Activated CD8-positive, alpha-beta memory T cell treated with anti-CD3 and anti-CD28 coated beads, Interleukin-2, amount 10 ng/mL, durations not matched to agents 7 days and 5 days (primary cell): Measurements from ENCODE around the gene ERCC1. TPM values are rescaled to one million over a fixed set of nuclear protein-coding genes. Genes with fewer than 3 reads are reported as not detected.
A peak's percentile ranks its signal among the peaks of the same experiment; 100 is the strongest.

ENCODE experiments used
- ATAC-seq: fragments of 150-1000 bp; cut with Tn5 transposase; one replicate; pipeline ENCODE4 v1.10.0; 2021; ENCODE audit warnings: moderate library complexity
- CTCF ChIA-PET: fragments of 350-600 bp; sonication (Branson Sonifier 250); formaldehyde crosslinking; loops from one replicate; lab custom pipeline; 2021; ENCODE audit warnings: antibody characterized with exemption; lab: Charles Lee
- DNase-seq: peaks from one replicate; pipeline ENCODE4 v3.0.0-alpha.2; 2020
- H3K27ac Mint-ChIP-seq: one replicate; pipeline ENCODE4 v1.8.0; 2021; ENCODE audit warnings: mild to moderate bottlenecking, mixed read lengths
- H3K27me3 Mint-ChIP-seq: one replicate; pipeline ENCODE4 v1.8.0; 2021; ENCODE audit warnings: mixed read lengths
- H3K36me3 Mint-ChIP-seq: one replicate; pipeline ENCODE4 v1.8.0; 2021; ENCODE audit warnings: mild to moderate bottlenecking, mixed read lengths
- H3K4me1 Mint-ChIP-seq: one replicate; pipeline ENCODE4 v1.8.0; 2021; ENCODE audit warnings: mixed read lengths
- H3K4me3 Mint-ChIP-seq: one replicate; pipeline ENCODE4 v1.8.0; 2021; ENCODE audit warnings: mild to moderate bottlenecking, moderate library complexity, mixed read lengths
- H3K9me3 Mint-ChIP-seq: one replicate; pipeline ENCODE4 v1.8.0; 2022; ENCODE audit warnings: low read depth, mixed read lengths
- total RNA-seq, 2 experiments: library from RNA; stranded (reverse); gene quantifications; one replicate each; pipeline ENCODE4 v1.2.3, GENCODE V29; 2021

Gene ERCC1
- total RNA-seq, 2 experiments from 2014 or later: 62.5 to 73.4 TPM

GRCh38 chr19:45405435-45406225, 18.1 kb downstream of the ERCC1 start:
- ATAC-seq (peak; percentile 65), DNase-seq (peak; percentile 92)
- Mint-ChIP-seq H3K27ac (peak overlapping the region; percentile 88), H3K36me3 (peaks cover 2% of the 10 kb centered on the region), H3K4me1 (peaks cover 31% of the 10 kb centered on the region), H3K9me3 (no peaks in the 10 kb centered on the region), H3K27me3 (peaks cover 30% of the 10 kb centered on the region), H3K4me3 (peak overlapping the region; percentile 94)
- CTCF ChIA-PET: interaction anchor here (1.0 to 5.0 kb wide), 10 partner anchors 7 to 236 kb away, joined by 3 to 44 read pairs (median 4); no protein-coding TSS in a partner anchor

GRCh38 chr19:45404557-45405434, 18.9 kb downstream of the ERCC1 start, which contains the start of gene PPP1R13L:
Gene PPP1R13L, minus strand, starts transcription at chr19:45405069. Its CDS starts 6,751 bp downstream, at chr19:45398318.
- DNase-seq: peak; percentile 76
- peak within 1 kb of the TSS; percentile 88 for H3K27ac Mint-ChIP-seq
- H3K36me3 Mint-ChIP-seq: peaks cover 2% of the 10 kb centered on the region
- peak within 1 kb of the TSS; percentile 94 for H3K4me3 Mint-ChIP-seq
- CTCF ChIA-PET: interaction anchor here (0.9 to 5.0 kb wide), 13 partner anchors 8 to 288 kb away, joined by 3 to 44 read pairs (median 3); partner anchors contain the start of genes QPCTL and SNRPD2
- peaks cover 30% of the 10 kb centered on the region for H3K27me3 Mint-ChIP-seq
- H3K4me1 Mint-ChIP-seq: peaks cover 31% of the 10 kb centered on the region
- H3K9me3 Mint-ChIP-seq: no peaks in the 10 kb centered on the region
- peak; percentile 5 for ATAC-seq

GRCh38 chr19:45403781-45404556, 19.7 kb downstream of the ERCC1 start:
- CTCF ChIA-PET: interaction anchor here (0.7 to 5.0 kb wide), 14 partner anchors 8 to 288 kb away, joined by 3 to 44 read pairs (median 3); partner anchors contain the start of genes QPCTL and SNRPD2
- Mint-ChIP-seq H3K27ac (no peak overlapping the region), H3K4me1 (peaks cover 29% of the 10 kb centered on the region), H3K27me3 (peaks cover 30% of the 10 kb centered on the region), H3K4me3 (peak overlapping the region; percentile 94), H3K36me3 (peaks cover under 1% of the 10 kb centered on the region), H3K9me3 (no peaks in the 10 kb centered on the region)
- DNase-seq: peak; percentile 87
- peak; percentile 12 for ATAC-seq

- H3K4me1 Mint-ChIP-seq: peaks cover 35% of the 10 kb centered on the region
- H3K27me3 Mint-ChIP-seq: peaks cover 36% of the 10 kb centered on the region
- ATAC-seq (no peak), DNase-seq (no peak)
- no peak overlapping the region for H3K27ac Mint-ChIP-seq
- CTCF ChIA-PET: interaction anchor here (0.9 to 5.0 kb wide), 7 partner anchors 28 to 239 kb away, joined by 3 to 44 read pairs (median 7); no protein-coding TSS in a partner anchor
- H3K4me3 Mint-ChIP-seq: no peak overlapping the region
- H3K9me3 Mint-ChIP-seq: no peaks in the 10 kb centered on the region
- H3K36me3 Mint-ChIP-seq: no peaks in the 10 kb centered on the region
Observed at GRCh38 chr19:45403272-45403671, 20.4 kb downstream of the ERCC1 start.

GRCh38 chr19:45402298-45403061, 21.2 kb downstream of the ERCC1 start:
- CTCF ChIA-PET: interaction anchor here (0.5 to 5.0 kb wide), 8 partner anchors 9 to 485 kb away, joined by 3 to 44 read pairs (median 3); no protein-coding TSS in a partner anchor
- Mint-ChIP-seq H3K36me3 (no peaks in the 10 kb centered on the region), H3K4me1 (peaks cover 32% of the 10 kb centered on the region), H3K9me3 (no peaks in the 10 kb centered on the region), H3K27ac (no peak overlapping the region), H3K4me3 (no peak overlapping the region), H3K27me3 (peaks cover 41% of the 10 kb centered on the region)
- no peak for ATAC-seq
- DNase-seq: no peak

GRCh38 chr19:45401815-45402214, 21.9 kb downstream of the ERCC1 start:
- no peak overlapping the region for H3K4me3 Mint-ChIP-seq

GRCh38 chr19:45400192-45400591, 23.5 kb downstream of the ERCC1 start:
- Mint-ChIP-seq H3K9me3 (no peaks in the 10 kb centered on the region), H3K4me1 (peaks cover 27% of the 10 kb centered on the region), H3K27ac (no peak overlapping the region), H3K36me3 (no peaks in the 10 kb centered on the region), H3K4me3 (no peak overlapping the region), H3K27me3 (peaks cover 56% of the 10 kb centered on the region)
- DNase-seq (no peak), ATAC-seq (no peak)
- CTCF ChIA-PET: interaction anchor here (1.5 to 5.0 kb wide), 2 partner anchors 39 to 79 kb away, joined by 4 to 44 read pairs; no protein-coding TSS in a partner anchor

More at GRCh38 chr19:45401815-45402214, 21.9 kb downstream of the ERCC1 start:
- no peak for DNase-seq
- peaks cover 48% of the 10 kb centered on the region for H3K27me3 Mint-ChIP-seq
- H3K27ac Mint-ChIP-seq: no peak overlapping the region
- no peak for ATAC-seq
- peaks cover 30% of the 10 kb centered on the region for H3K4me1 Mint-ChIP-seq
- no peaks in the 10 kb centered on the region for H3K9me3 Mint-ChIP-seq
- no peaks in the 10 kb centered on the region for H3K36me3 Mint-ChIP-seq
- CTCF ChIA-PET: interaction anchor here (0.5 to 5.0 kb wide), 7 partner anchors 8 to 484 kb away, joined by 3 to 44 read pairs (median 3); no protein-coding TSS in a partner anchor

- no peaks in the 10 kb centered on the region for H3K36me3 Mint-ChIP-seq
- DNase-seq (no peak), ATAC-seq (no peak)
- no peak overlapping the region for H3K4me3 Mint-ChIP-seq
- no peak overlapping the region for H3K27ac Mint-ChIP-seq
- H3K4me1 Mint-ChIP-seq: peaks cover 9% of the 10 kb centered on the region
- CTCF ChIA-PET: interaction anchor here (0.5 to 0.7 kb wide), 2 partner anchors 9 to 289 kb away, joined by 3 read pairs; partner anchors contain the start of gene PPP1R13L
- peaks cover 26% of the 10 kb centered on the region for H3K27me3 Mint-ChIP-seq
- no peaks in the 10 kb centered on the region for H3K9me3 Mint-ChIP-seq
Observed at GRCh38 chr19:45395821-45396617, 27.7 kb downstream of the ERCC1 start.

- Mint-ChIP-seq H3K4me1 (peaks cover 2% of the 10 kb centered on the region), H3K4me3 (no peak overlapping the region), H3K27ac (no peak overlapping the region), H3K36me3 (no peaks in the 10 kb centered on the region), H3K27me3 (peaks cover 22% of the 10 kb centered on the region), H3K9me3 (no peaks in the 10 kb centered on the region)
- no peak for ATAC-seq
- CTCF ChIA-PET: no interaction called here
- no peak for DNase-seq
Observed at GRCh38 chr19:45391871-45392665, 31.6 kb downstream of the ERCC1 start.

- Mint-ChIP-seq H3K27me3 (peaks cover 23% of the 10 kb centered on the region), H3K4me3 (no peak overlapping the region), H3K9me3 (no peaks in the 10 kb centered on the region), H3K4me1 (peaks cover 2% of the 10 kb centered on the region), H3K27ac (no peak overlapping the region), H3K36me3 (no peaks in the 10 kb centered on the region)
- ATAC-seq (no peak), DNase-seq (no peak)
- CTCF ChIA-PET: no interaction called here
Observed at GRCh38 chr19:45391346-45391745, 32.4 kb downstream of the ERCC1 start.
